Activated naive CD4-positive, alpha-beta T cell treated with anti-CD3 and anti-CD28 coated beads, Interleukin-2, amount 50 U/mL, for 72 hours (primary cell): ENCODE results near the gene MXI1. TPM values are rescaled to one million over a fixed set of nuclear protein-coding genes. Genes with fewer than 3 reads are reported as not detected.

Experiments used
- ATAC-seq, 2 donors: fragments of 150-1000 bp; cut with Tn5 transposase; 2 replicates each; pipeline ENCODE4 v1.10.0; 2021; ENCODE audit warnings: mild to moderate bottlenecking in 2 of 2, moderate library complexity in 2 of 2
- DNase-seq, 2 donors: peaks; one replicate each; pipeline ENCODE4 v3.0.0; 2021 to 2022; ENCODE audit warnings: low spot score in 2 of 2
- H3K27ac Mint-ChIP-seq, 2 donors: one replicate each; pipeline ENCODE4 v1.8.0; 2022; ENCODE audit warnings: mild to moderate bottlenecking in 2 of 2, mixed read lengths in 2 of 2
- H3K36me3 Mint-ChIP-seq, 2 donors: one replicate each; pipeline ENCODE4 v1.8.0; 2022; ENCODE audit warnings: mixed read lengths in 2 of 2
- H3K9me3 Mint-ChIP-seq, 2 donors: one replicate each; pipeline ENCODE4 v1.8.0; 2022; ENCODE audit warnings: mixed read lengths in 2 of 2
- total RNA-seq, 2 donors: library from RNA; stranded (reverse); gene quantifications; one replicate each; pipeline ENCODE4 v1.2.3, GENCODE V29; 2022

Gene MXI1
- total RNA-seq, 2 donors from 2014 or later: 16.2 to 69.6 TPM

- Mint-ChIP-seq H3K27ac (peak overlapping the region in 1 of 2 donors; percentile 74), H3K9me3 (no peaks in the 10 kb centered on the region), H3K36me3 (no peaks in the 10 kb centered on the region)
- DNase-seq (no peak), ATAC-seq (peak; percentile 65 to 89)
Measured at GRCh38 chr10:110273474-110273873, 66.1 kb downstream of the MXI1 start.

- Mint-ChIP-seq H3K9me3 (no peaks in the 10 kb centered on the region), H3K27ac (peak overlapping the region in 1 of 2 donors; percentile 74), H3K36me3 (no peaks in the 10 kb centered on the region)
- DNase-seq (no peak), ATAC-seq (peak in 1 of 2 donors; percentile 51)
Measured at GRCh38 chr10:110274072-110274627, 66.7 kb downstream of the MXI1 start.

GRCh38 chr10:110274647-110275046 lies 67.2 kb downstream of the MXI1 start:
- ATAC-seq (no peak), DNase-seq (no peak)
- Mint-ChIP-seq H3K27ac (no peak overlapping the region), H3K9me3 (no peaks in the 10 kb centered on the region), H3K36me3 (no peaks in the 10 kb centered on the region)

GRCh38 chr10:110275128-110275729 lies 67.8 kb downstream of the MXI1 start:
- ATAC-seq (no peak), DNase-seq (no peak)
- no peaks in the 10 kb centered on the region for H3K36me3 Mint-ChIP-seq
- no peak overlapping the region for H3K27ac Mint-ChIP-seq
- no peaks in the 10 kb centered on the region for H3K9me3 Mint-ChIP-seq

- Mint-ChIP-seq H3K27ac (peak overlapping the region in 1 of 2 donors; percentile 18), H3K36me3 (no peaks in the 10 kb centered on the region), H3K9me3 (no peaks in the 10 kb centered on the region)
- ATAC-seq: no peak
- no peak for DNase-seq
Measured at GRCh38 chr10:110276603-110277002, 69.2 kb downstream of the MXI1 start.

GRCh38 chr10:110277591-110277990 lies 70.2 kb downstream of the MXI1 start:
- Mint-ChIP-seq H3K36me3 (no peaks in the 10 kb centered on the region), H3K27ac (peak overlapping the region in 1 of 2 donors; percentile 37), H3K9me3 (no peaks in the 10 kb centered on the region)
- no peak for ATAC-seq
- no peak for DNase-seq

GRCh38 chr10:110278562-110279406 lies 71.4 kb downstream of the MXI1 start:
- ATAC-seq (peak in 1 of 2 donors; percentile 13), DNase-seq (no peak)
- Mint-ChIP-seq H3K9me3 (no peaks in the 10 kb centered on the region), H3K27ac (no peak overlapping the region), H3K36me3 (no peaks in the 10 kb centered on the region)

GRCh38 chr10:110279407-110279986 lies 72.1 kb downstream of the MXI1 start:
- Mint-ChIP-seq H3K27ac (no peak overlapping the region), H3K36me3 (peaks cover 0 to under 1% of the 10 kb centered on the region in 2 donors), H3K9me3 (no peaks in the 10 kb centered on the region)
- peak; percentile 41 to 63 for ATAC-seq
- DNase-seq: no peak

DNA sequence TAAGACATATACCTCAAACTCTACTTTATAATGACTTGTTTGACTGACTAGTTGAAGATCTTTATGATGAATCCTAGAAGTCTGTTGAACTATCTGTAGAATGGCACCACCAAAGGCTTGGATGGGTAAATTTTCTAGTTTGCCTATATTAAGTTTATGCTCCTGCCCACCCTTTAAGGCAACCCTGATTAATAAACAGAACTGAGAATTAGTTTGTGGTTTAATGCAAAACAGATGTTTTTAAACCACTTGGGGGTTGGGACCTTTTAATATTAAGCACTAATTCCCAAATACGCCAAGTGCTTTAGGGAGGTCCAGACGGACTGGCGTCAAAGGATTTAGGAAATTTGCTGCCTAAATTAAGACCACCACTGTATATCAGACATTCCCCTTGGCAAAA lies 76.9 kb downstream of the MXI1 start:
- Mint-ChIP-seq H3K27ac (no peak overlapping the region), H3K36me3 (peaks cover 0 to 6% of the 10 kb centered on the region in 2 donors), H3K9me3 (no peaks in the 10 kb centered on the region)
- no peak for ATAC-seq
- DNase-seq: no peak

GRCh38 chr10:110285501-110285900 lies 78.1 kb downstream of the MXI1 start:
- Mint-ChIP-seq H3K27ac (no peak overlapping the region), H3K36me3 (peaks cover 0 to 6% of the 10 kb centered on the region in 2 donors), H3K9me3 (no peaks in the 10 kb centered on the region)
- DNase-seq (no peak), ATAC-seq (no peak)

DNA sequence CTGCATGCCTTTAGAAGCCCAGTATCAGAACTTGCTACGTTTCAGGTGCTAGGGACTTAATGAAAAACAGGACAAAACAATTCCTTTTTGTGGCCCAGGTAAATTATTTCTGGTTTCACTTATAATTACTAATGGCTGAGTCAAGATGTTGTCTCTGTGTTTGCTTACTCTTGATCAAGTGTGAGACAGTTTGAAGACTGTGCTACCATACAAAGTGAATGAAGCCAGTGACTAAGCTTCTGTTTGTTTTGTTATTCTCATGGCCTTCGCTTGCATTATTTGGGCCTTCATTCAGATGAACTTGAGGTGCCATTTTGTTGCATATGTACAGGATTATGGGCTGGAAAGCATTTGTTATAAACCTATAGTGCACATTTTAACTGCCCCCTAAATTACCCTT lies 79.4 kb downstream of the MXI1 start:
- Mint-ChIP-seq H3K9me3 (no peaks in the 10 kb centered on the region), H3K36me3 (peaks cover 0 to 6% of the 10 kb centered on the region in 2 donors), H3K27ac (no peak overlapping the region)
- DNase-seq (no peak), ATAC-seq (no peak)

DNA sequence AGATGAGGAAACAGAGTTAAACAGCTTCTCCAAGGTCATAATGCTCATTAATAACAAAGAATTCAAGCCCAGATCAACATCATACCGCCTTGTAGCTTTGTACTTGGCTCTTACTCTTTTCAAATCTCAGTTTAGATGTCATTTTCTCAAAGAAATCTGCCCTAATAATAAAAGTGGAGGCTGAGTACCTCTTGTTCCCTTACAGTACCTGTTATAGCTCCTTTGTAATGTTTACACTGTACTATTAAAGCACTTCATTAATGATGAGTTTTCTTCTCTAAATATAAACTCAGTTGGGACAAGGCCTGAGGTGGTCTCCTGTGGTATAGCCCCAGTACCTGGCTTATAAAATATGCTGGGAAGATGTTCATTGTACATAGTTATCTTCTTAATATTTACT lies 89.6 kb downstream of the MXI1 start:
- ATAC-seq (no peak), DNase-seq (no peak)
- Mint-ChIP-seq H3K27ac (peak overlapping the region; percentile 5 to 44), H3K9me3 (no peaks in the 10 kb centered on the region), H3K36me3 (peaks cover 20 to 41% of the 10 kb centered on the region in 2 donors)

DNA sequence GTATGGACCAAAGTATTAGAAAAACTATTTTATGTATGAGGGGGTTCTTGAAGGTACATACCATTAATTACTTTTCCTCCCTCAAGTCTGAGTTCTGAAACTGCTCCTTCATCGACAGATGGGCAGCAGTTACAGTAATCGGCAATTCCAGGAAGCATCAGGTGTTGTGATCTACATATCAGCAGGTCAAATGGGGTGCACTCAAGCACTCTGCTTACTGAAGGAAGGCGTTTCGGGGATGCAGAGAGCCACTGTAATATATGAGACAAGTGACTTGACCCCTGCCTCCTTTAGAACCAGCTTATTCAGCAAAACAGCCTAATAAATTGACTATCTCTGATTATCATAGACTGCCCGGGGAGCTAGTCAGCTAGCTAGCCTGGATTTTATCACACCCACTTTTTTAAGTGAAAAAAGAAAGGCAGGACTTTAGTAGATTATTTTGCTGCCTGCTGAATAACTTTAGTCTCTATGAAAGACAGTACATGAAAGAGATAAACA lies 93.1 kb downstream of the MXI1 start:
- Mint-ChIP-seq H3K27ac (peak overlapping the region in 1 of 2 donors; percentile 19), H3K9me3 (no peaks in the 10 kb centered on the region), H3K36me3 (peaks cover 36 to 41% of the 10 kb centered on the region in 2 donors)
- ATAC-seq (no peak), DNase-seq (no peak)

GRCh38 chr10:110303681-110304080 lies 96.3 kb downstream of the MXI1 start:
- no peak for ATAC-seq
- peaks cover 22 to 27% of the 10 kb centered on the region in 2 donors for H3K36me3 Mint-ChIP-seq
- peak overlapping the region; percentile 94 to 97 for H3K27ac Mint-ChIP-seq
- H3K9me3 Mint-ChIP-seq: no peaks in the 10 kb centered on the region
- DNase-seq: no peak

GRCh38 chr10:110304394-110304779 lies 97.0 kb downstream of the MXI1 start:
- Mint-ChIP-seq H3K27ac (peak overlapping the region; percentile 96 to 97), H3K9me3 (no peaks in the 10 kb centered on the region), H3K36me3 (peaks cover 22 to 27% of the 10 kb centered on the region in 2 donors)
- ATAC-seq: peak; percentile 56 to 57
- no peak for DNase-seq

GRCh38 chr10:110304780-110305421 lies 97.5 kb downstream of the MXI1 start, which contains the start of gene SMNDC1:
TSS of gene SMNDC1 (minus strand) at chr10:110304920. CDS start at chr10:110303587, 1,333 bp downstream.
- DNase-seq: peak; percentile 96 to 98

More at GRCh38 chr10:110304780-110305421, 97.5 kb downstream of the MXI1 start, which contains the start of gene SMNDC1:
- peaks cover 22 to 27% of the 10 kb centered on the region in 2 donors for H3K36me3 Mint-ChIP-seq
- peak within 1 kb of the TSS; percentile 96 to 97 for H3K27ac Mint-ChIP-seq
- peak; percentile 85 to 92 for ATAC-seq
- H3K9me3 Mint-ChIP-seq: no peaks in the 10 kb centered on the region
